ENCODE data around the gene C1S.
"Not testable (repeated sequence)": the region's sequence is repeated elsewhere in the genome, so short reads cannot be mapped to it uniquely, and the experiment has no call there.

The C1S gene

GRCh38 chr12:7102582-7102981 is 42.1 kb downstream of the C1S start:
- no peak for DNase-seq

- no peak for DNase-seq
These were observed 43.5 kb downstream of the C1S start for GRCh38 chr12:7103837-7104584.

GRCh38 chr12:7106082-7106481 is 45.6 kb downstream of the C1S start:
- no peak for DNase-seq

GRCh38 chr12:7107181-7107580 is 46.7 kb downstream of the C1S start:
- not testable (repeated sequence) for DNase-seq

GRCh38 chr12:7107636-7108002 is 47.1 kb downstream of the C1S start:
- no peak for DNase-seq

- DNase-seq = peak; percentile 83
These were observed 47.7 kb downstream of the C1S start for GRCh38 chr12:7108003-7108795.

- peak; percentile 91 for DNase-seq
These were observed 48.5 kb downstream of the C1S start, which contains the start of gene C1RL for GRCh38 chr12:7108796-7109571. Gene C1RL (minus strand): TSS chr12:7109214. CDS start chr12:7109180, 34 bp downstream.

- DNase-seq = no peak
These were observed 49.0 kb downstream of the C1S start for GRCh38 chr12:7109572-7109920.

GRCh38 chr12:7110661-7111060 is 50.1 kb downstream of the C1S start:
- DNase-seq = no peak

- DNase-seq = no peak
These were observed 51.5 kb downstream of the C1S start for GRCh38 chr12:7112041-7112440.

GRCh38 chr12:7113389-7113871 is 52.9 kb downstream of the C1S start:
- DNase-seq = no peak

- no peak for DNase-seq
These were observed 53.5 kb downstream of the C1S start for GRCh38 chr12:7114008-7114407.

- DNase-seq = no peak
These were observed 54.3 kb downstream of the C1S start for GRCh38 chr12:7114851-7115250.

GRCh38 chr12:7116196-7116595 is 55.7 kb downstream of the C1S start:
- no peak for DNase-seq

GRCh38 chr12:7116916-7117315 is 56.4 kb downstream of the C1S start:
- DNase-seq = no peak

- no peak for DNase-seq
These were observed 57.2 kb downstream of the C1S start for GRCh38 chr12:7117670-7118069.

- no peak for DNase-seq
These were observed 58.4 kb downstream of the C1S start for GRCh38 chr12:7118881-7119280.

GRCh38 chr12:7120166-7120565 is 59.6 kb downstream of the C1S start:
- no peak for DNase-seq
